ENCODE results near the gene RAB14.

RAB14 gene

GRCh38 chr9:121201738-121202533 is at the start of gene RAB14:
RAB14 (minus strand) TSS chr9:121201869; CDS start chr9:121193412, 8,457 bp downstream.
- H3K9me3 ChIP-seq (ENCODE audit: control insufficient read depth, insufficient read depth, low read length), result no peaks in the 10 kb centered on the region
- DNase-seq (ENCODE audit: low read depth, low spot score), result peak; percentile 92
- no peak within 1 kb of the TSS for H3K27ac ChIP-seq (ENCODE audit: low read length)
- no peaks in the 10 kb centered on the region for H3K36me3 ChIP-seq (ENCODE audit: control insufficient read depth, insufficient read depth, low read length)
- H3K4me1 ChIP-seq (ENCODE audit: control insufficient read depth, insufficient read depth, low read length), result peaks cover 2% of the 10 kb centered on the region; the same call in 1 of the 2 replicates
- peak within 1 kb of the TSS; percentile 73 for H3K4me3 ChIP-seq (ENCODE audit: low read length)
- no CpG with 5 or more reads among the region's 55 CpGs for WGBS (ENCODE audit: insufficient coverage, insufficient read length)
- no peaks in the 10 kb centered on the region for H3K27me3 ChIP-seq (ENCODE audit: control insufficient read depth, insufficient read depth, low read length)

- Histone ChIP-seq H3K4me3 (ENCODE audit: low read length) (no peak overlapping the region), H3K36me3 (ENCODE audit: control insufficient read depth, insufficient read depth, low read length) (no peaks in the 10 kb centered on the region), H3K27me3 (ENCODE audit: control insufficient read depth, insufficient read depth, low read length) (peaks cover 7% of the 10 kb centered on the region; the same call in 1 of the 2 replicates), H3K9me3 (ENCODE audit: control insufficient read depth, insufficient read depth, low read length) (no peaks in the 10 kb centered on the region), H3K27ac (ENCODE audit: low read length) (no peak overlapping the region), H3K4me1 (ENCODE audit: control insufficient read depth, insufficient read depth, low read length) (peaks cover 2% of the 10 kb centered on the region; the same call in 1 of the 2 replicates)
- no CpG with 5 or more reads among the region's 3 CpGs for WGBS (ENCODE audit: insufficient coverage, insufficient read length)
- DNase-seq (ENCODE audit: low read depth, low spot score), result no peak
Observed at GRCh38 chr9:121249563-121249962, 47.9 kb upstream of the RAB14 start.

- DNase-seq (ENCODE audit: low read depth, low spot score), result no peak
- no peak overlapping the region for H3K27ac ChIP-seq (ENCODE audit: low read length)
- no peaks in the 10 kb centered on the region for H3K27me3 ChIP-seq (ENCODE audit: control insufficient read depth, insufficient read depth, low read length)
Observed at GRCh38 chr9:121246821-121247561, 45.3 kb upstream of the RAB14 start.

GRCh38 chr9:121242959-121243346 is 41.3 kb upstream of the RAB14 start:
- no peak overlapping the region for H3K4me3 ChIP-seq (ENCODE audit: low read length)
- DNase-seq (ENCODE audit: low read depth, low spot score), result no peak
- no peak overlapping the region for H3K27ac ChIP-seq (ENCODE audit: low read length)
- H3K9me3 ChIP-seq (ENCODE audit: control insufficient read depth, insufficient read depth, low read length), result no peaks in the 10 kb centered on the region
- no peaks in the 10 kb centered on the region; the same call in 1 of the 2 replicates for H3K27me3 ChIP-seq (ENCODE audit: control insufficient read depth, insufficient read depth, low read length)
- no peaks in the 10 kb centered on the region for H3K4me1 ChIP-seq (ENCODE audit: control insufficient read depth, insufficient read depth, low read length)
- no peaks in the 10 kb centered on the region for H3K36me3 ChIP-seq (ENCODE audit: control insufficient read depth, insufficient read depth, low read length)
- WGBS (ENCODE audit: insufficient coverage, insufficient read length), result no CpG with 5 or more reads among the region's 4 CpGs

More at GRCh38 chr9:121246821-121247561, 45.3 kb upstream of the RAB14 start:
- H3K4me1 ChIP-seq (ENCODE audit: control insufficient read depth, insufficient read depth, low read length), result no peaks in the 10 kb centered on the region
- no peaks in the 10 kb centered on the region for H3K36me3 ChIP-seq (ENCODE audit: control insufficient read depth, insufficient read depth, low read length)
- H3K4me3 ChIP-seq (ENCODE audit: low read length), result no peak overlapping the region
- no peaks in the 10 kb centered on the region for H3K9me3 ChIP-seq (ENCODE audit: control insufficient read depth, insufficient read depth, low read length)
- no CpG with 5 or more reads among the region's 12 CpGs for WGBS (ENCODE audit: insufficient coverage, insufficient read length)

GRCh38 chr9:121242219-121242958 is 40.7 kb upstream of the RAB14 start:
- WGBS (ENCODE audit: insufficient coverage, insufficient read length), result no CpG with 5 or more reads among the region's 5 CpGs
- no peak overlapping the region for H3K4me3 ChIP-seq (ENCODE audit: low read length)
- H3K36me3 ChIP-seq (ENCODE audit: control insufficient read depth, insufficient read depth, low read length), result no peaks in the 10 kb centered on the region
- H3K9me3 ChIP-seq (ENCODE audit: control insufficient read depth, insufficient read depth, low read length), result no peaks in the 10 kb centered on the region
- H3K27me3 ChIP-seq (ENCODE audit: control insufficient read depth, insufficient read depth, low read length), result no peaks in the 10 kb centered on the region; the same call in 1 of the 2 replicates
- DNase-seq (ENCODE audit: low read depth, low spot score), result no peak
- H3K4me1 ChIP-seq (ENCODE audit: control insufficient read depth, insufficient read depth, low read length), result no peaks in the 10 kb centered on the region
- no peak overlapping the region for H3K27ac ChIP-seq (ENCODE audit: low read length)

GRCh38 chr9:121240472-121241135 is 38.9 kb upstream of the RAB14 start:
- Histone ChIP-seq H3K4me1 (ENCODE audit: control insufficient read depth, insufficient read depth, low read length) (no peaks in the 10 kb centered on the region), H3K4me3 (ENCODE audit: low read length) (no peak overlapping the region), H3K9me3 (ENCODE audit: control insufficient read depth, insufficient read depth, low read length) (no peaks in the 10 kb centered on the region), H3K27ac (ENCODE audit: low read length) (no peak overlapping the region), H3K27me3 (ENCODE audit: control insufficient read depth, insufficient read depth, low read length) (no peaks in the 10 kb centered on the region; the same call in 1 of the 2 replicates), H3K36me3 (ENCODE audit: control insufficient read depth, insufficient read depth, low read length) (no peaks in the 10 kb centered on the region)
- DNase-seq (ENCODE audit: low read depth, low spot score), result no peak
- WGBS (ENCODE audit: insufficient coverage, insufficient read length), result no CpG with 5 or more reads among the region's 6 CpGs

- Histone ChIP-seq H3K4me1 (ENCODE audit: control insufficient read depth, insufficient read depth, low read length) (no peaks in the 10 kb centered on the region), H3K36me3 (ENCODE audit: control insufficient read depth, insufficient read depth, low read length) (no peaks in the 10 kb centered on the region), H3K27ac (ENCODE audit: low read length) (no peak overlapping the region), H3K4me3 (ENCODE audit: low read length) (no peak overlapping the region), H3K27me3 (ENCODE audit: control insufficient read depth, insufficient read depth, low read length) (no peaks in the 10 kb centered on the region; the same call in 1 of the 2 replicates), H3K9me3 (ENCODE audit: control insufficient read depth, insufficient read depth, low read length) (no peaks in the 10 kb centered on the region)
- WGBS (ENCODE audit: insufficient coverage, insufficient read length), result no CpG with 5 or more reads among the region's 5 CpGs
- DNase-seq (ENCODE audit: low read depth, low spot score), result no peak
Observed at GRCh38 chr9:121239851-121240250, 38.2 kb upstream of the RAB14 start.

- no peaks in the 10 kb centered on the region for H3K9me3 ChIP-seq (ENCODE audit: control insufficient read depth, insufficient read depth, low read length)
- no peak for DNase-seq (ENCODE audit: low read depth, low spot score)
- no peak overlapping the region for H3K4me3 ChIP-seq (ENCODE audit: low read length)
- no peak overlapping the region for H3K27ac ChIP-seq (ENCODE audit: low read length)
- H3K36me3 ChIP-seq (ENCODE audit: control insufficient read depth, insufficient read depth, low read length), result no peaks in the 10 kb centered on the region
- no CpG with 5 or more reads among the region's 3 CpGs for WGBS (ENCODE audit: insufficient coverage, insufficient read length)
- H3K4me1 ChIP-seq (ENCODE audit: control insufficient read depth, insufficient read depth, low read length), result no peaks in the 10 kb centered on the region
- H3K27me3 ChIP-seq (ENCODE audit: control insufficient read depth, insufficient read depth, low read length), result no peaks in the 10 kb centered on the region; the same call in 1 of the 2 replicates
Observed at GRCh38 chr9:121239071-121239470, 37.4 kb upstream of the RAB14 start.

- H3K9me3 ChIP-seq (ENCODE audit: control insufficient read depth, insufficient read depth, low read length), result no peaks in the 10 kb centered on the region
- no CpG with 5 or more reads among the region's 3 CpGs for WGBS (ENCODE audit: insufficient coverage, insufficient read length)
Observed at GRCh38 chr9:121237916-121238315, 36.2 kb upstream of the RAB14 start.

More at GRCh38 chr9:121237916-121238315, 36.2 kb upstream of the RAB14 start:
- Histone ChIP-seq H3K27me3 (ENCODE audit: control insufficient read depth, insufficient read depth, low read length) (no peaks in the 10 kb centered on the region; the same call in 1 of the 2 replicates), H3K36me3 (ENCODE audit: control insufficient read depth, insufficient read depth, low read length) (no peaks in the 10 kb centered on the region), H3K4me1 (ENCODE audit: control insufficient read depth, insufficient read depth, low read length) (no peaks in the 10 kb centered on the region), H3K4me3 (ENCODE audit: low read length) (no peak overlapping the region), H3K27ac (ENCODE audit: low read length) (no peak overlapping the region)
- DNase-seq (ENCODE audit: low read depth, low spot score), result no peak
